NCI-H128 (cell line): ENCODE data around the gene MYOZ3.

Experiments used
- DNase-seq: peaks from one replicate; lab custom pipeline; 2025; ENCODE audit not compliant: unreplicated experiment; lab: John Stamatoyannopoulos, UW

MYOZ3 gene

DNA sequence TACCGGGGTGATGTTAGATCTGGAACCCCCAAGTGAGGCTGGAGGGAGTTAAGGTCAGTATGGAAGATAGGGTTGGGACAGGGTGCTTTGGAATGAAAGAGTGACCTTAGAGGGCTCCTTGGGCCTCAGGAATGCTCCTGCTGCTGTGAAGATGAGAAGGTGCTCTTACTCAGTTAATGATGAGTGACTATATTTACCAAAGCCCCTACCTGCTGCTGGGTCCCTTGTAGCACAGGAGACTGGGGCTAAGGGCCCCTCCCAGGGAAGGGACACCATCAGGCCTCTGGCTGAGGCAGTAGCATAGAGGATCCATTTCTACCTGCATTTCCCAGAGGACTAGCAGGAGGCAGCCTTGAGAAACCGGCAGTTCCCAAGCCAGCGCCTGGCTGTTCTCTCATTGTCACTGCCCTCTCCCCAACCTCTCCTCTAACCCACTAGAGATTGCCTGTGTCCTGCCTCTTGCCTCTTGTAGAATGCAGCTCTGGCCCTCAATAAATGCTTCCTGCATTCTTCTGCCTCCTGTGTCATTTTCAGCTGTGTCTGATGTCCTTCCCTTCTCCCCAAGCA, 2.3 kb upstream of the MYOZ3 start:
- DNase-seq: no peak

DNA sequence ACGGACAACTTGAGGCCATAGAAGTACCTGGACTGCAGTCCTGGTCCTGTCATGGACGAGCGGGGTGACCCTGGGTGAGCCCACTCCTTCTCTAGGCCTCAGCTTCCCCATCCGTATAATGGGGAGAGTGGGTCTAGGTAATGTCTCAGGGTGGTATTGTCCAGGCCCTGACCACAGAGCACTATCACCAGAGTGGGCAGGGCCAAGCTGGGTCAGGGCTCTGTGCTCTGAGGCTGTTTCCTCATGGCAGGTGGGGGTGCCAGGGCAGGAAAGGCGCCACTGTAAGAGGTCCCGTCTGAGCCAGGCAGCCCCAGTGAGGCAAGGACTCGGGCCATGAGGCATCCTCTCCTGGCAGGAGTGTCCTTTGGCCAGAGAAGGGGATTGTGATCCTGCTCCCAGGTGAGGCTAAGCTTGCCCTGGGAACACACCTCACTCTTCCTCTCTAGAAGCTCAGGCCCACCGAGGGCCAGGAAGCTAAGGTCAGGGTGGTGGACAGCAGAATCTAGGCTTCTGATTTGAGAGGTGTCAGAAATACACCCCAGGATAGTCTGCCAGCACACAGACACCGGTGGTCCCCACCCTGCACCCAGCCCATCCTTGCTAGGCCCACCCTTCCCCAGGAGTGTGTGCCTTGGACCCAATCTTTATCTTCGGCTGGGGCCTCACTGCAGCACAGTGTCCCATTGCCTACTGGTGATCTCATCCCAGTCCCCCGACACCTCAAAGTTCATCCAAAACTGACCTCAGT, 1.5 kb upstream of the MYOZ3 start:
- no peak for DNase-seq

GRCh38 chr5:150660108-150660831, 781 bp upstream of the MYOZ3 start:
- DNase-seq: no peak

DNA sequence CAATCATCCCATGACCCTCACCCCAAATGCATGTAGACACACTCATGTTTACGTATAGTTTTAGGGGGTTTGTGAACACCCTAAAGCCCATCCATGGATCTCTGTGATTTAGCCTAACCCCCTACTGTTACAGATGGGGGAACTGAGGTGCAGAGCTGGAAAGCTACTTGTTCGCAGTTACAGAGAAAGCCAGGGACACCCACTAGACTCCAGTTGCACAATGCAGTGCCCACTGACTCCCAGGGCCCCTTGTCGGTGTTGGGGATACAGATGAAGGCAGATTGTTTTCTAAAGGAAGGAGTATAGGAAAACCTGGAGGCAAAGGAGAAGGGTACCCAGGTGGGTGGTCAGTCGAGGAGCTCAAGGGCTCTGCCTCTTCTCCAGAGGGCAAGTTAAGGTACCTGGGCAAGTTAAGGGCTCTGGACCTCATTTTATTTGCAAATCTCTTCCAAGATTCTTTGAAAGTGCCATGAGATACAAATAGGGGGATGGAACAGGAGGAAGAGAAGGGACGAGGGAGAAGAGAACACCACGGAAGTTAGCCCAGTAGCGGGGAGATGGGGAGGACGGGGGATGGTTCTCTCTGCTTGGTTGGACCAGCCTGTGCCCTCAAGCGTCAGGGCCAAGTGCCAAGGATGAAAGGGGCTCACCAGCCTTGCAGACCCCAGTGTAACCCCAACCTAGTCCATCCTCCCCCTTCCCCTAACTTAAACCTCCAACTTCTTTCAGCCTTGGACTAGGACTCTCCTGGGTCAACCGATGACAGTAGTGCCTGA, 958 bp downstream of the MYOZ3 start:
- DNase-seq: no peak

- no peak for DNase-seq
Measured at GRCh38 chr5:150662731-150663516, 1.9 kb downstream of the MYOZ3 start.

DNA sequence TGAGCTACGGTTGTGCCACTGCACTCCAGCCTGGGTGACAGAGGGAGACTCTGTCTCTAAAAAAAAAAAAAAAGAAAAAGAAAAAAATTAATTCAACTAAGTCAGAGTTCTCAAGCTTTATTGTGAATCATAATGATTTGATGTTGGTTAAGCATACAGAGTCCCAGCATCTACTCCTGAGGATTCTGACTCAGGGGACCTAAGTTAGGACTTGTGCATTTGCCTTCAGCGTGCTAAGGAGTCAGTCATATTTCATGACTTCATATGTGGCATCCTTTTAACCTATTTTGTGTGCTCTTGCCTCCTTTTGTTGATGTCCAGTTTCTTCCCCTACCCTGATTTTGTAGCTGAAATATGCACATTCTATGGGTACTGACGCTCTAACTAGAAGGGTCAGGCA, 2.9 kb downstream of the MYOZ3 start:
- DNase-seq: no peak

DNA sequence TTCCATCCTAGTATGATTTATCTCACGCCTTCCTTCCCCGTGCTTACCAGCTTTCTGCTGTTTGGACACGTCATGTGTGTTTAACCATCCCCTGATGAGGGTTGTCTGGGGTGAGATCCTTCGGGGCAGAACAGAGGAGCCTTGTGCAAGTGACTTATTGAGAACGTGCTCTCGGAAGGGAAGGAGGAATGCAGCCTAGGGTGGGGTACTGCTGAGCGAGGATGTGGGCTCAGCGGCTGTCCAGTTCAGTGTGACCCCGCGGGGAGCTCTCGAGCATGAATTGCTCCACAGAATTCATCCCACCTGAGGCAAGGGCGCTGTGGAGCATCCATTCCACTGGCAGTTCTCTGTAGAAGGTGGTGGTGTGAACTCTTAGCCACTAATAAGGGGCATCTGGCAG, 4.0 kb downstream of the MYOZ3 start:
- DNase-seq: no peak

DNA sequence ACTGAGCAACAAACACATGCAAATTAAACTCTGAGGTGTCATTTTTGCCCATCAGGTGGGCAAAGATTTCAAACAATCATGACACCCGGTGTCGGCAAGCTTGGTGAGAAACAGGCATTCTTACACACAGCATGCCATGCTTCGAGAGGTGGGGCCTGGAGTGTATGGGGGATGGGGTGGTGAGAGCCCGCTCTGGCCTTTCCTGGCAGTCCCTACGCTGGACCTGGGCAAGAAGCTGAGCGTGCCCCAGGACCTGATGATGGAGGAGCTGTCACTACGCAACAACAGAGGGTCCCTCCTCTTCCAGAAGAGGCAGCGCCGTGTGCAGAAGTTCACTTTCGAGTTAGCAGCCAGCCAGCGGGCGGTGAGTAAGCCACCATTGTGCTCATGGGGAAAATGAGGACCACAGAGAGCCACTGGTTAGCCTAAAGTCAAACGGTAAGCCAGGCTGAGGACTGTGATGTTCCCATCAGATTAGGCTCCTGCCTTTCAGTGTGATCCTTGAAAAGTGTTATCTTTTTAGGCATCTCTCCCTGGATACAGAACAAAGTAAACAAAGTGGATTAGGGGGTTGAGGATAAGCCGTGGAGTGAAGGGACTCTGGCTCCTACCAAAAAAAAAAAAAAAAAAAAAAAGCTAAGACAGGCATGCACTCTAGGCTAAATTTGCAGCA, 9.4 kb downstream of the MYOZ3 start:
- no peak for DNase-seq

- no peak for DNase-seq
Measured at GRCh38 chr5:150670948-150671310, 9.9 kb downstream of the MYOZ3 start.

DNA sequence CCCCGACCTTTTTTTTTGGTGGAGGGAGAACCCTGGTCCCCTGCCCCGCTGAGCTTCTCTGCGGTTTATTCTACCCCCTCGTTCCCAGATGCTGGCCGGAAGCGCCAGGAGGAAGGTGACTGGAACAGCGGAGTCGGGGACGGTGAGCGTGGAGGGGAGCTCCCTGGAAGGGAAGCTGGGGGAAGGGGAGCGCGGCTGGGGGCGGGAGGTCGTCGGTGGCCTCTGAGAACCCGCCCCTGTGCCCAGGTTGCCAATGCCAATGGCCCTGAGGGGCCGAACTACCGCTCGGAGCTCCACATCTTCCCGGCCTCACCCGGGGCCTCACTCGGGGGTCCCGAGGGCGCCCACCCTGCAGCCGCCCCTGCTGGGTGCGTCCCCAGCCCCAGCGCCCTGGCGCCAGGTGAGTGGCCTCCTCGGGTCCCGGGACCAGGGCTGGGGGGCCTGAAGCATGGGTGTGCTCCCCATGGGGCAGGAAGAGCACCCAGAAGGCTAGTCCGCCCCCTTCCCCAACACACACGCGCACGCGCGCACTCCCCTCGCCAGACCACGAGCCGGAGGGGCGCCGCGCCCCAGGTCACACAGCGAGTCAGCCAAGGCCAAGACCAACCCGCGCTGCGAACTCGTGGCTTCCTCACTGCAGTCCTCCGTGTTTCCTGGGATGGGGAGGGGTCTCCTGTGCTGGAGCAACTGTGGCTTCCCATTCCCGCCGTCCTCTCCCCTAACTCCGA, 10.6 kb downstream of the MYOZ3 start:
- no peak for DNase-seq

GRCh38 chr5:150672237-150672883, 11.3 kb downstream of the MYOZ3 start:
- DNase-seq: no peak

DNA sequence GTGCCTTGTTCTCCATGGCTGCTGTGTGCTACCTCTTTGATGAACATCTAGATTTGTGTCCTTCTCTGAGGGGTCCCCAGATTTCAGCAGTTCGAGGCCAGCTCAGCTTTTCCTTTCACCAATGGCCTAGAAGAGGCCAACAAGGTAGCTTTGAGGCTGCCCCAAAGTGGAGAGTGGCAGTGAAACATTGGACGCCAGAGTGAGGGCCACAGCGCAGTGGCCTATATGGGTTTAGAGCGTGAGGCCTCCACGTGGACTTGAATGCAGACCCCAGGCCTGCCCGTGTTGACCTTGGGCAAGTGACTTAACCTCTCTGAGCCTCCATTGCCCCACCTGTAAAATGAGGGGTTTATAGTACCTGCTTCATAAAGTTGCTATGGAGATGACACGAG, 11.8 kb downstream of the MYOZ3 start:
- DNase-seq: no peak

GRCh38 chr5:150674341-150674821, 13.3 kb downstream of the MYOZ3 start:
- no peak for DNase-seq

- no peak for DNase-seq
Measured at GRCh38 chr5:150675069-150675468, 14.0 kb downstream of the MYOZ3 start.

- no peak for DNase-seq
Measured at GRCh38 chr5:150676578-150676977, 15.5 kb downstream of the MYOZ3 start.

- DNase-seq: no peak
Measured at GRCh38 chr5:150689120-150689519, 28.1 kb downstream of the MYOZ3 start.

- no peak for DNase-seq
Measured at GRCh38 chr5:150690760-150691159, 29.7 kb downstream of the MYOZ3 start.

DNA sequence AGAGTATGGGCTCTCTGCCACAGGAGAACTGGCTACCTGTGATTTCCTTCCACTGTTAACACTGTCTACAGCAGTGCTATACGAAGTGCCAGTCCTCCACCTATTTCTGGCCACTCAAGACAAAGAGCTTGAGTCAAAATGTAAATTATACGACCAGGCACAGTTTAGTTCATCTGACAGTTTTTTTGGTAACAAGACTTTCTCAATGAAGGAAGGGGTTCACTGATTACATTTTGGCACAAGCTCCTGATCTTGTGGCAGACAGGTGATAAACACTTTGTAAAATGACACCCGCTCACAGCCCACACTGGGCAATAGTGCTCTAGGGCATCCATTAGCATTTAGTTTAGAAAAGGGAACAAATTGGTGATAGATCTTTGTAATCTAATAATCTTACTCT, 31.2 kb downstream of the MYOZ3 start:
- no peak for DNase-seq

DNA sequence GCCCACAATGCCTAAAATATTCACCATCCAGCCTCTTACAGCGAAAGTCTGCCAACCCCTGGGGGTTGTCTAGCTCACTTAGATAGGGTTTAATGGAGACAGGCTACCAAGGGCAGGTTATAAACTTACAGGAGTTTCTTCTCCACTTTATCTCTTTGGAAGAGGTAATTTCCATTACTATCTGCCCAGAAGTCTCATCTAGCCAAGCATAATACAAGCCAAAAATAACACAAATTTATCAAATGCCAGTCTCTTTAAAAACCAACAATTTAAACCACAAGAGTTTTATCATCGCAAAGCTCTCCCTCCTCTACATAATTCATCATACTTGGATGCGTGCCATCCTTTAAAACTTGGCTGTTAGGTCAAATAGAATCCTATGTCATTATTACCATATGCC, 33.6 kb downstream of the MYOZ3 start:
- no peak for DNase-seq
